Measurements from ENCODE around the gene ABHD15.
A peak's percentile ranks its signal among the peaks of the same experiment; 100 is the strongest.

ABHD15 gene

GRCh38 chr17:29594519-29595090 is 27.8 kb upstream of the ABHD15 start:
- DNase-seq: no peak

- no peak for DNase-seq
These were observed 27.0 kb upstream of the ABHD15 start for GRCh38 chr17:29593591-29594518.

GRCh38 chr17:29592850-29593551 is 26.2 kb upstream of the ABHD15 start, which contains the start of gene ANKRD13B:
ANKRD13B (plus strand) TSS chr17:29593132; CDS start chr17:29593622, 490 bp downstream.
- peak; percentile 28 for DNase-seq

DNA sequence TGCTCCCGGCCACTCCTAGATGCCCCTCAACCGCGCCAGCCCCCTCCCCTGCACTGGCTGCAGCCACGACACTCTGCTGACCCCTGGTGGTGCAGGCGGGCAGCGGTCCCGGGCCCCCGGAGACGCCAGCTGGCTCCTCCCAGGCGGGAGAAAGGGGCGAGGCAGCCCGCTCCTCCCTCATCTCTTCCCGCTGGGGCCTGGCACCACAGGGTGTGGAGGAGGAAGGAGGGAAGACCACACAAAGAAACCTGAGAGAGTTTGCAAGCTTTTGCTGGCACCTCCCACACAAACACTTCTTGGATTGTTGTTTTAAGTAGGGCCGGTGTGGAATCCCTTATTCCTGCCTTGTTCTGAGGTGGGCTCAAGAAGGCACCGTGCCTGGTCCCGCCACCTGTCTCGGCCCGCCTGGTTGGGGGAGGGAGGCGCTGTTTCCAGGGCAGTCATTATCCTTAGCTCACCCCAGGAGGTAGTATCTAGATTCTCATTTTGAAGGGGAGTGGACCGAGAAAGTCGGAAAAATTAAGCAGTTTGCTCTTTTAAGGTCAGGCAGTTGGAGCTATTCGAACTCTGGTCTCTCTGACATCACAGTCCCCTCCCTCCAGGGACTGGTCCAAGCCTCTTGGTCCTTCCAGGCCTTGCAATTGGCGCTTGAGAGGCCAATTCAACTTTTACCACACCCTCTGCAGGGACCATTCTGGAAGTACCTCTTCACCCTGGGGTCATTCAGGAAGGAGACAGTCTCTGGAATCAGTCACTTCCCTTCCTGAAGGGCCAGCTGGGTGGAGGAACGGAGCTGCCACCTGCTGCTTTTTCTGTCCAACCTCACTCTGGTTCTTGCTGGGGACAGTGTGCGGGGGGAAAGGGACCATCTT is 25.1 kb upstream of the ABHD15 start:
- peak; percentile 94 for DNase-seq

GRCh38 chr17:29591146-29591736 is 24.4 kb upstream of the ABHD15 start:
- DNase-seq: peak; percentile 87

DNA sequence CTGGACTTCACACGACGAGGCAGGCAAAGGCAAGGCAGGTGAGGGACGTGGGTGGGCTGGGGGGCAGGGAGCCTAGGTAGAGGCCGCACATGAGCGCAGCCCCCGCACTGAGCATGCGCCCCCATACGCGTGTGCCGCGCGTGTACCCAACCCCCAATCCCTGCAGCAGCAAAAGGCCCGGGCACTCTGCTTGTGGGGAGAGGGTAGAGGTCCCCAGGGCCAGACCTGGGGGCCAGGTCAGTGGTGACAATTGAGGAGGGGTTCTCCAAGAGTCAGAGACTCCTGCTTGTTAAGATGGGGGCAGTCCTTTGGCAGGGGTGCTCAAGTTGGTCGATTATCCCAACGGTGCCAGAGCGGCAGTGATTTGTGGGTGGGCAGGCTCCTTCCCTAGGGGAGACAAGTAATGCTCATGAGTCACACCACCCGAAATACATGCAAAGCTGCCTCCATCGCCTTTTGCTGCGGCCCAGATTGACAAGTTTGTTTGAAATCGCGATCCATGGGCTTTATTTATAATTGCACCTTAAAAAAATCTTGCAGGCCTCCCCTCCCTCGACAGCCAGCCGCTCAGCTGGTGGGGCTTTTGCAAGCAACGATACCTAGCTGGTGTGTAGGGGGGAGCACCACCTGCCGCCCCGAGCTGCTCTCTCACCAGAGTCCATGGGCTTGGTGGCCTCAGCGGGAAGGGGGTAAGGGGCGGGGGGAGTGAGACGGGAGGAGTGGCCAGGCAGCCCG is 23.7 kb upstream of the ABHD15 start:
- DNase-seq: peak; percentile 75

DNA sequence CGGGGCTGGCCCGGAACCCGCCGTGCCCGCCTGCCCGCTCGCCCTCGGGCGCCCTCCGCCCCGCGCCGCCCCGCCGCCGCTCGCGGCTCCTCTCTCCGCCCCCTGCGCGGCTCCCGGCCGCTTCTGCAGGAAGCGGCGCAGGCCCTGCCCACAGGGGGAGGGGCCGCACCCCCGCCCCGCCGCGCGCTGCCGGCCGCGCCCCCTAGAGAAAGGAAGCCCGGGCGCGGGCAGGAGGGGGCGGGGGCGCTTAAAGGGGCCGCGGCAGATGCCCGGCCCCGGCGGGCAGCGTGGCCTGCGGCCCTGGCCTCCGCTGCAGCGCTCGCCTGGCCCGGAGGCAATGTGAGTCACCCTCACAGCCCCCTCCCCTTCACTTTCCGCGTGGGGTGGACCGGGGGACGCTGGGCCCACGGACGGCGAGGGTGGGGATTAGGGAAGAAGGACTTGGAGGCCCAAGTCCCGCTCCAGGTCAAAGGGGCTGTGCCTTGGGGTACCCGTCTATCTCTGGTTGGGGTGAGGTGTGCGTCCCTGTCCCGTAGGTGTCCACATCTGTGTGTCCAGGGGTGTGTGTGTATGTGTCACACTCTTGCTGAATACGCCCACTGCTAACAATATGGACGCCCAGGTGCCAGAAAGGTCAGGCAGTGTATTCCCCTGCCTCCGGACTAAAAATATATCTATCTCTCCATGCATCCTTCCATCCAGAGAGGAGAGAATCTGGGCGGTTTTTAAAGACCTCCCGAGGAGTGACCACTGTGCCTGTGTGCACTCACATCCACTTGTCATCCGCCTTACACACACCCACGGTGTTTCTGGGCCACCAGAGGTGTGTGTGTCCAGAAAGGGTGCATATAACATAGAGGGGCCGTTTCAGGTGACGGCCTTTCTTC is 22.9 kb upstream of the ABHD15 start, which contains the start of gene GIT1:
TSS of gene GIT1 (minus strand) at position 125 of the 887 bp plus-strand sequence. CDS start 270 bp downstream, outside the sequence.
- DNase-seq: peak; percentile 83

DNA sequence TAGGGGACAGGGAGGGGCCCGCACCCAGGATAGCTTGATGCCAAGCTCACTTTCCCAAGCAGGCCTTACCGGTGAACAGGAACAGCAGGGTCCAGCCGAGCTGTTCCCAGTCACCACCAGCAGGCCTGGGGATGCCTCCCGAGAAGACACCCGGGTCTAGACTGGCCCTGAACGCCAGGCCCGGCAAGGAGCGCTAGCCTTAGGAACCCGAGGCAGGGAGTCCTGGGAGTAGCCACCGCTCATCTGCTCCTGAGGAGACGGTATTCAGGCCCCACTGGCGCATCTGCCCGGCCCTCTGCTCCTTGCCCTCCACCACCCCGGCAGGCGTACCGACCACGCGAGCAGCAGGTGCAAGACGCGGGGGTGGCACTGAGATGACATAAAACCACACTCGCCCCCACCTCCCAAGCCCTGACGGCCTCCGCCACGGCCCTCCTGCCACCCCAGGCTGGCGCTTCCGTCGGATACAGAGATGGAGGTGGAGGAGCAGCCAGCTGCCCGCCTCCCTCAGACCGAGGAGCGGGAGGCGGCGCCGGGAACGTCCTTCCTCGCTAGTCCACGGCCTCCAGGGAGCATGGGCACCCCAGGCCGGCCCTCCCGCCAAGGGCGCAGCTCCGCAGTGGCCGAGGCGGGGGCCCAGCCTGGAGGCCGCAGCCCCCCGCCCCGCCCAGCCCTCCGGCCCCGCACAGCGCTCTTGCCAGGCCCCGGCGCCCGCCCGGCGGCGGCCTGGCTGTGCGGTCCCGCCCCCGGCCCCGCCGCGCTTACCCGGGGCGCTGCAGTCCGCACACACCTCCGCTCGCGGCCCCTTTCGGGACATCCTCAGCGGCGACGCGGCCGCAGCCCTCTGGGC is 21.9 kb upstream of the ABHD15 start:
- peak; percentile 17 for DNase-seq

DNA sequence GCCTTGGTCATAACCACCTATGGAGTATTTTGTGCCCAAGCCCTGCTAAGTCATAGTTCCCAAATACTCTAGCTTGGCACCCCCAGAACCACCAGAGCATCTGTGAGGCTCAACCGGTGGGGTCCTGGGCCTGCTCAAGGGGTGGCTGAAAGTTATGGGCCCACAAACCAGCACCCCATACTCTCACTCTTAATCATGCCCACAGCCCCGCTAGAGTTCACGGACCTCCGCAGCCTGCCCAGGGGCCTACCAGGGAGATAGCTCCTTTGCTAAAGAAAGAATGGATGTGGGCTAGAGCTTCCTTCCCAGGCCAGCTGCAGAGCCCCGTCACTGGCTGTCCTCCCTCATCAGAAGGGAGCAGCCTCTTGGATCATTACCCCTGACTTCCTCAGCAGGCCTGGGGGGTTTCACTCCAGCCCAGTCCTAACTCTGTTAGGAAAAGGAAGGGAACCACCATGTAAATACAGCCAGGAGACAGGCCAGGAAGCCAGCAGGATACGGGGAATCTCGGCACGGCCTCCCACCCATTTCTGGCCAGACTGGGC is 21.3 kb upstream of the ABHD15 start:
- no peak for DNase-seq

- DNase-seq: peak; percentile 1
These were observed 20.8 kb upstream of the ABHD15 start for GRCh38 chr17:29587591-29587990.

- no peak for DNase-seq
These were observed 20.0 kb upstream of the ABHD15 start for GRCh38 chr17:29586676-29587469.

DNA sequence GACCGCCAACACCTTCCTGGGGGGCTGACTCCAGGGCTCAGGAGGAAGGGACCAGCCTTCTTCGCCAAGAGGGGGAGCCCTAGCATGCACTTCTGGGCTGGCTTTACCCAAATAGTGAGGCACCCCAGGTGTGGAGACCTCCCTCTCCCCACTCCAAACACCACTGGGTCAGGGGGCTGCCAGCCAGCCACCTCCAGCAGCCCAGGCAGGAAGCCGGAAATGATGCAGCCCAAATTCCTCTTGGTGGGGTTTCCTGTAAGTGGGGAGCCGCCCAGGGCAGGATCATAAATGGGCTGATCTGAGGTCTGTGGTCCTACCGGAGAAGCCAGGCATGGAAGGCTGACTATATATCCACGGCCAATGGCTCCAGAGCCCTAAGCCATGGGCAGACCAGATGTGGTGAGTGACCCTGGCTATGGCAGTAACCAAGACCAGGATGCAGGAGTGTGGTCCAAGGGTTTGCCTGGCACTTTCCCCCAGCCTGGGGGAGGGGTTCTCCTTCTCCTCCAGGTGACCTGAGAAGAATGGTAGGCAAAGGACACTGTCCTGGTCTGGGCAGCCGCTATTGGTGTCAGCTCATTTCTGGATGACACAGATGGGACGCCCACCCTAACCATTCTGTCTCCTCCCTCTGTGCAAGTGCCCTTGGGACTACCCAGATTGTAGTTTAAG is 18.4 kb upstream of the ABHD15 start:
- DNase-seq: no peak

GRCh38 chr17:29584452-29585079 is 17.7 kb upstream of the ABHD15 start:
- DNase-seq: no peak

GRCh38 chr17:29583324-29584248 is 16.7 kb upstream of the ABHD15 start:
- no peak for DNase-seq

GRCh38 chr17:29582772-29583171 is 15.9 kb upstream of the ABHD15 start:
- no peak for DNase-seq

DNA sequence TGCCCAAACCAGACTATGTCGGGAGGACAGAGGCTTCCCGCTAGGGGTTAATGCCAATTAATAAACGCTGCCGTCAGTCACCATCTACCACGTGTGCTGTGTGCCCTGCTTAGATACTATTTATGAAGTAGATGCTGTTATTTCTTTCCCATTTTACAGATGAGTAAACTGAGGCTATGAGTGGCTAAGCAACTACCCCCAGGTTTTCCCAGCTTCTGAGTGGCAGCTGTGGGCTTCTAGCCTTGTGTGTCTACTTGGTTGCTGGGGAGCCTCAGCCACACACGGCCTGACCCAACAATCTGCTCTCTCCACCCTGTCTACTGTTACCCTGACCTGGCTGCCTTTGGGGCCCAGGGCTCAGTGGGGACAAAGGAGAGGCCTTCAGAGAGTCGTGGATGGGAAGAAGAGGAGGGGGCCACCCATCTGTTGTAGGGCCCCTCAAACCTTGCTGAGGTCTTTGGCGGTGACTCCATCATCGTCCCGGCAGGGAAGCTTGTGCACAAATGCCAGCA is 15.5 kb upstream of the ABHD15 start:
- DNase-seq: no peak
